ENCODE data around the gene GRID2. TPM values are rescaled to one million over a fixed set of nuclear protein-coding genes. Genes with fewer than 3 reads are reported as not detected.

GRID2 gene
- total and polyA plus RNA-seq, 11 donors: 0.29 to 0.38 (median 0.33) TPM; not detected in 8

DNA sequence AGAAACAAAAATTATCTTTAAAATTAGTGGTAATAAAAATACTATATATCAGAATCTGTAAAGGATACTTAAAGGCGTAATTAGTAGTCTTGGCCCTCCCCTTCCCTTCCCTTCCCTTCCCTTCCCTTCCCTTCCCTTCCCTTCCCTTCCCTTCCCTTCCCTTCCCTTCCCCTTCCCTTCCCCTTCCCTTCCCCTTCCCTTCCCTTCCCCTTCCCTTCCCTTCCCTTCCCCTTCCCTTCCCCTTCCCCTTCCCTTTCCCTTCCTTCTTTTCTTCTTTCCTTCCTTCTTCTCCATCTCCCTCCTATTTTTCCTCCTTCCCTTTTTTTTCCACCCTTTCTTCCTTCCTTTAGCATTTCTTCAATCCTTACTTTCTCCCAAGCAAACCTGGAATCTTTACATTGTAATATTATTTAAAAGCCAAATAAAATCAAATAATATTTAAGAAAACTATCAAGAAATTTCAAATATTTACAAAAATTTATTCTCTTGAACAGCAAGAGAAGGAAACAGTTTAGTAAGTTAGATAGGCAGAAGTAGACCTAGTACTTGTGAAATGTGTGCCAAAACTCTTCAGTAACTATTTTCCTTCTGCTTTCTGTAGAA is 1145.0 kb downstream of the GRID2 start:
- ATAC-seq (no peak), DNase-seq (no peak)
- Histone ChIP-seq H3K27ac (no peak overlapping the region), H3K9me3 (no peaks in the 10 kb centered on the region), H3K4me3 (no peak overlapping the region), H3K27me3 (no peaks in the 10 kb centered on the region), H3K4me1 (no peaks in the 10 kb centered on the region), H3K36me3 (no peaks in the 10 kb centered on the region)
- intact Hi-C loops (cut with DNase I): no loop called here
- TF ChIP-seq, protein P1, sequence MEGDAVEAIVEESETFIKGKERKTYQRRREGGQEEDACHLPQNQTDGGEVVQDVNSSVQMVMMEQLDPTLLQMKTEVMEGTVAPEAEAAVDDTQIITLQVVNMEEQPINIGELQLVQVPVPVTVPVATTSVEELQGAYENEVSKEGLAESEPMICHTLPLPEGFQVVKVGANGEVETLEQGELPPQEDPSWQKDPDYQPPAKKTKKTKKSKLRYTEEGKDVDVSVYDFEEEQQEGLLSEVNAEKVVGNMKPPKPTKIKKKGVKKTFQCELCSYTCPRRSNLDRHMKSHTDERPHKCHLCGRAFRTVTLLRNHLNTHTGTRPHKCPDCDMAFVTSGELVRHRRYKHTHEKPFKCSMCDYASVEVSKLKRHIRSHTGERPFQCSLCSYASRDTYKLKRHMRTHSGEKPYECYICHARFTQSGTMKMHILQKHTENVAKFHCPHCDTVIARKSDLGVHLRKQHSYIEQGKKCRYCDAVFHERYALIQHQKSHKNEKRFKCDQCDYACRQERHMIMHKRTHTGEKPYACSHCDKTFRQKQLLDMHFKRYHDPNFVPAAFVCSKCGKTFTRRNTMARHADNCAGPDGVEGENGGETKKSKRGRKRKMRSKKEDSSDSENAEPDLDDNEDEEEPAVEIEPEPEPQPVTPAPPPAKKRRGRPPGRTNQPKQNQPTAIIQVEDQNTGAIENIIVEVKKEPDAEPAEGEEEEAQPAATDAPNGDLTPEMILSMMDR (IDR thresholded peaks at IDR 0.05): no peak
- no peak for TF ChIP-seq POLR2A (IDR thresholded peaks at IDR 0.05)
- WGBS, 4 donors: 79 to 88% (median 86%) methylated on average over 1 of the region's 1 CpG

- intact Hi-C loops (cut with DNase I): no loop called here
- H3K36me3 ChIP-seq: no peaks in the 10 kb centered on the region
- DNase-seq (no peak), ATAC-seq (no peak)
- H3K27ac ChIP-seq: no peak overlapping the region
- H3K4me1 ChIP-seq: no peaks in the 10 kb centered on the region
- H3K4me3 ChIP-seq: no peak overlapping the region
- no peaks in the 10 kb centered on the region for H3K9me3 ChIP-seq
- WGBS, 4 donors: 54 to 76% (median 62%) methylated on average over 1 of the region's 1 CpG
- H3K27me3 ChIP-seq: no peaks in the 10 kb centered on the region
- TF ChIP-seq, protein P1 (IDR thresholded peaks at IDR 0.05): no peak
- no peak for TF ChIP-seq POLR2A (IDR thresholded peaks at IDR 0.05)
Observed at GRCh38 chr4:93451954-93452353, 1148.2 kb downstream of the GRID2 start.

DNA sequence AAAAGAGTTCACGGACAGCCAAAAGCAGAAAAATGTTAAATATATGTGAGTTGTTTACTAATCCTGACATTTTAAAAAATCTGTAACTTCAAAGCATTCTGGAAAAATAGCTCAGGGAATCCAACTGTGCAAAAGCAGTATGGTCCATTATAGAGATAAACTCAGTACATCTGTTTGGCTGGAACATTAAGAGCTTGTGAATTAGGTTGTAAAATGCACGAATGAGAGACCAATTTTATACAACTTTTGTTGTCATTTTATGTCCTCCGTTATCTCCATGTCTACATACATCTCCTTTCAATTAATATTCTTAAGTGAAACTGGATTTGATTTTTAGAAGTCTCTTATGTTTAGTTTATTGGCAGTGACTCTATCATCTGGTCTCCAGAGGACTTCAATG is 1157.8 kb downstream of the GRID2 start:
- Histone ChIP-seq H3K27me3 (no peaks in the 10 kb centered on the region), H3K9me3 (no peaks in the 10 kb centered on the region), H3K4me3 (no peak overlapping the region), H3K4me1 (no peaks in the 10 kb centered on the region), H3K36me3 (no peaks in the 10 kb centered on the region), H3K27ac (no peak overlapping the region)
- DNase-seq (no peak), ATAC-seq (no peak)
- WGBS, 4 donors: 68 to 73% (median 73%) methylated on average over 3 of the region's 3 CpGs
- intact Hi-C loops (cut with DNase I): no loop called here
- TF ChIP-seq POLR2A (IDR thresholded peaks at IDR 0.05): no peak
- TF ChIP-seq, protein P1 (IDR thresholded peaks at IDR 0.05): no peak

DNA sequence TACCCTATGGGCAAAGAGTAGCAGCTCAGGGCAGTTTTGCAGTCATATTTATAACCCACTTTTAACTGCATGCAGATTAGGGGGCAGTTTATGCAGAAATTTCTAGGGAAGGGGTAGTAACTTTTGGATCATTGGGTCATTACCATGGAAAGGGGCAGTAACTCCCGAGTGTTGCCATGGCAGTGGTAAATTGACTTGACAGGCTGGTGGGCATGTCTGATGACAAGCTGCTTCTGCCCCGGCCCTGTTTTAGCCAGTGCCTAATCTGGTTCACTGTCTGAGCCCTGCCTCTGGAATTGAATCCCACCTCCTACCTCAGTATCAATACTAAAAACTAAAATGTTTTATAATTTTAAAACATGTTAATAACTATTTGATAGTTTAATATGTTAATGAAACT is 1162.7 kb downstream of the GRID2 start:
- Histone ChIP-seq H3K9me3 (no peaks in the 10 kb centered on the region), H3K4me1 (no peaks in the 10 kb centered on the region), H3K36me3 (no peaks in the 10 kb centered on the region), H3K27me3 (no peaks in the 10 kb centered on the region), H3K27ac (no peak overlapping the region), H3K4me3 (no peak overlapping the region)
- 44 to 62% (median 56%) methylated on average over 2 of the region's 2 CpGs for WGBS, 4 donors
- TF ChIP-seq, protein P1 (IDR thresholded peaks at IDR 0.05): no peak
- TF ChIP-seq POLR2A (IDR thresholded peaks at IDR 0.05): no peak
- ATAC-seq (no peak), DNase-seq (no peak)
- intact Hi-C loops (cut with DNase I): no loop called here
